Mesenchymal stem cell (in vitro differentiated cells and primary cell): ENCODE measurements around the gene HEXIM1.

ENCODE experiments used
- DNase-seq: peaks from one replicate; pipeline ENCODE4 v3.0.0-alpha.2; 2013
- H2AFZ ChIP-seq: one replicate; pipeline ENCODE4 v1.6.1; 2013; ENCODE audit warnings: low read depth, mild to moderate bottlenecking, control low read depth, inconsistent platforms, low read length, moderate library complexity
- H2AK5ac ChIP-seq: 2 replicates; pipeline ENCODE4 v1.6.1; 2013; ENCODE audit warnings: low read length, moderate library complexity, mild to moderate bottlenecking, inconsistent platforms; ENCODE audit not compliant: severe bottlenecking
- H2BK120ac ChIP-seq: one replicate; pipeline ENCODE4 v1.6.1; 2013; ENCODE audit warnings: low read depth, mild to moderate bottlenecking, inconsistent platforms, low read length, moderate library complexity
- H2BK12ac ChIP-seq, 2 experiments: one replicate each; pipeline ENCODE4 v1.6.1; 2013; ENCODE audit warnings: inconsistent platforms in 2 of 2, low read length in 2 of 2, mild to moderate bottlenecking in 2 of 2, moderate library complexity in 2 of 2, control low read depth in 1 of 2
- H2BK15ac ChIP-seq: one replicate; pipeline ENCODE4 v1.6.1; 2013; ENCODE audit warnings: mild to moderate bottlenecking, low read depth, inconsistent platforms; ENCODE audit not compliant: poor library complexity, severe bottlenecking
- H2BK5ac ChIP-seq: 2 replicates; pipeline ENCODE4 v1.6.1; 2013; ENCODE audit warnings: low read depth, mild to moderate bottlenecking, low read length, control low read depth, inconsistent platforms; ENCODE audit not compliant: poor library complexity, severe bottlenecking
- H3K14ac ChIP-seq, 2 experiments: one replicate each; pipeline ENCODE4 v1.6.1; 2013; ENCODE audit warnings: inconsistent platforms in 2 of 2, low read length in 2 of 2, control low read depth in 1 of 2, mild to moderate bottlenecking in 1 of 2, moderate library complexity in 1 of 2
- H3K18ac ChIP-seq, 2 experiments: one replicate each; pipeline ENCODE4 v1.6.1; 2013; ENCODE audit warnings: inconsistent platforms in 2 of 2, low read length in 2 of 2, control low read depth in 1 of 2, low read depth in 1 of 2, mild to moderate bottlenecking in 1 of 2
- H3K23ac ChIP-seq, 2 experiments: one replicate each; pipeline ENCODE4 v1.6.1; 2013; ENCODE audit warnings: inconsistent platforms in 2 of 2, low read length in 2 of 2, mild to moderate bottlenecking in 2 of 2, moderate library complexity in 2 of 2, control low read depth in 1 of 2
- H3K27ac ChIP-seq: 2 replicates; pipeline ENCODE4 v1.5.1; 2013; ENCODE audit warnings: mild to moderate bottlenecking, moderate library complexity, low read length, control low read depth, inconsistent platforms; ENCODE audit not compliant: poor library complexity, severe bottlenecking
- H3K27me3 ChIP-seq, 2 experiments: 2 replicates each; pipeline versions ENCODE4 v1.6.1 to v1.7.0; 2013; ENCODE audit warnings: low read length in 2 of 2, mild to moderate bottlenecking in 2 of 2, moderate library complexity in 2 of 2, control low read depth in 1 of 2, inconsistent platforms in 1 of 2; ENCODE audit not compliant: control insufficient read depth in 1 of 2, insufficient read depth in 1 of 2
- H3K36me3 ChIP-seq, 2 experiments: 2 replicates each; pipeline versions ENCODE4 v1.6.1 to v1.7.0; 2013; ENCODE audit warnings: low read length in 2 of 2, control low read depth in 1 of 2, inconsistent platforms in 1 of 2, low read depth in 1 of 2, mild to moderate bottlenecking in 1 of 2; ENCODE audit not compliant: insufficient read depth in 2 of 2, control insufficient read depth in 1 of 2
- H3K4ac ChIP-seq, 2 experiments: one replicate each; pipeline ENCODE4 v1.6.1; 2013; ENCODE audit warnings: inconsistent platforms in 2 of 2, low read length in 2 of 2, mild to moderate bottlenecking in 2 of 2, moderate library complexity in 2 of 2, control low read depth in 1 of 2, low read depth in 1 of 2
- H3K4me1 ChIP-seq: 2 replicates; pipeline ENCODE4 v1.6.1; 2013; ENCODE audit warnings: low read depth, low read length, control low read depth; ENCODE audit not compliant: control insufficient read depth, insufficient read depth
- H3K4me2 ChIP-seq: 2 replicates; pipeline ENCODE4 v1.6.1; 2013; ENCODE audit warnings: low read length, mild to moderate bottlenecking, inconsistent platforms; ENCODE audit not compliant: poor library complexity, severe bottlenecking
- H3K4me3 ChIP-seq, 2 experiments: 2 replicates each; pipeline versions ENCODE4 v1.5.1 to v1.7.0; 2013; ENCODE audit warnings: low read length in 2 of 2, mild to moderate bottlenecking in 2 of 2, control low read depth in 1 of 2, low read depth in 1 of 2; ENCODE audit not compliant: insufficient read depth in 1 of 2
- H3K79me1 ChIP-seq: replicated peaks from 2 replicates; pipeline ENCODE4 v1.6.1; 2013; ENCODE audit warnings: mild to moderate bottlenecking, control low read depth, low read length, inconsistent platforms; ENCODE audit not compliant: poor library complexity, severe bottlenecking
- H3K9ac ChIP-seq: 2 replicates; pipeline ENCODE4 v1.7.0; 2013; ENCODE audit warnings: mild to moderate bottlenecking, low read length, moderate library complexity
- H3K9me3 ChIP-seq: 2 replicates; pipeline ENCODE4 v1.7.0; 2013; ENCODE audit warnings: mild to moderate bottlenecking, low read length; ENCODE audit not compliant: control insufficient read depth
- H4K8ac ChIP-seq: one replicate; pipeline ENCODE4 v1.6.1; 2013; ENCODE audit warnings: inconsistent platforms, mild to moderate bottlenecking, low read length, moderate library complexity
- H4K91ac ChIP-seq: one replicate; pipeline ENCODE4 v1.6.1; 2013; ENCODE audit warnings: mild to moderate bottlenecking, low read length, inconsistent platforms
- WGBS: methylation state at CpG from one replicate; pipeline ENCODE4 v1.1.7; 2013; ENCODE audit warnings: mixed read lengths; 5-methylcytosine and 5-hydroxymethylcytosine counted together

Gene HEXIM1

DNA sequence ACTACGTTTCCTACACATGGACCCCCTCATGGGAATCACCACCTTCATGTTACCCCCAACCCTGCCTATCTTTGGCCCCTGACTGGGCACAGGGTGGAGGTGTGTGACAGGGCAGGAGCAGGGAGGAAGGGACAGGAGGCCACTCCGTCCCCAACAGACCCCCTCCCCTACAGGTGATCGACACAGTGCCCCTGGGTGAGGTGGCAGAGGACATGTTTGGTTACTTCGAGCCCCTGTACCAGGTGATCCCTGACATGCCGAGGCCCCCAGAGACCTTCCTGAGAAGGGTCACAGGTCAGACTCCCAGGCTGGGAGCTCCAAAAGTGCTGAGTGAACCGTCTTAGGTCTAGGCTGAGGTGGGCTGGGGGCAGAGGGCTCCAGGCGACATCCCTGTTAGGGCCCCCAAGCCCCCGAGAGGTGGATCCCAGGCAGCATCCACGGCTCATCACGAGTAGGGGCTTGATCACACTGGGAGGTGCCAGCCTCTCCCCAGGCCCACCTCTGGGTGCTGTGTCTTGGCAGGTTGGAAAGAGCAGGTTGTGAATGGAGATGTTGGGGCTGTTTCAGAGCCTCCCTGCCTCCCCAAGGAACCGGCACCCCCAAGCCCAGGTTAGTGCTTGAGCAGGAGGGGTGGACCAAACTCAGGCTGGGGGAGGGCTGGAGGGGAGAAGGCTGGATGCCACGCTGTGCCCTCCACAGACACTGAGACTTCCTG, 11.3 kb upstream of the HEXIM1 start:
- Histone ChIP-seq H3K9me3 (no peaks in the 10 kb centered on the region), H3K14ac (no peak overlapping the region), H3K9ac (peak overlapping the region; percentile 87), H3K4me2 (no peak overlapping the region), H3K27me3 (no peaks in the 10 kb centered on the region), H3K4me3 (peak overlapping the region in 1 of 2 experiments; percentile 94), H3K4me1 (peaks cover 18% of the 10 kb centered on the region), H4K8ac (no peak overlapping the region), H3K79me1 (peaks cover 13% of the 10 kb centered on the region), H2BK12ac (no peak overlapping the region), H4K91ac (no peak overlapping the region), H2AFZ (no peak overlapping the region), H2BK5ac (no peak overlapping the region), H3K4ac (no peak overlapping the region), H2AK5ac (no peak overlapping the region), H3K18ac (no peak overlapping the region), H2BK120ac (no peak overlapping the region), H3K36me3 (peaks cover 0 to 3% of the 10 kb centered on the region in 2 experiments), H3K27ac (no peak overlapping the region), H2BK15ac (no peak overlapping the region), H3K23ac (no peak overlapping the region)
- DNase-seq, result no peak
- 89% methylated on average over 9 of the region's 12 CpGs for WGBS

GRCh38 chr17:45137561-45138305, 10.5 kb upstream of the HEXIM1 start:
- Histone ChIP-seq H3K79me1 (peaks cover 13% of the 10 kb centered on the region), H3K27ac (no peak overlapping the region), H3K4me2 (no peak overlapping the region), H3K4ac (no peak overlapping the region), H3K9ac (no peak overlapping the region), H3K9me3 (no peaks in the 10 kb centered on the region), H4K91ac (no peak overlapping the region), H3K27me3 (no peaks in the 10 kb centered on the region), H3K4me3 (no peak overlapping the region), H3K23ac (no peak overlapping the region), H2AFZ (no peak overlapping the region), H3K4me1 (peaks cover 17% of the 10 kb centered on the region), H2BK120ac (no peak overlapping the region), H4K8ac (no peak overlapping the region), H3K14ac (no peak overlapping the region), H2BK15ac (no peak overlapping the region), H2BK5ac (no peak overlapping the region), H3K18ac (no peak overlapping the region), H2BK12ac (no peak overlapping the region), H3K36me3 (peaks cover 0 to 3% of the 10 kb centered on the region in 2 experiments), H2AK5ac (no peak overlapping the region)
- 92% methylated on average over 10 of the region's 11 CpGs for WGBS
- DNase-seq, result no peak

GRCh38 chr17:45138911-45139532, 9.3 kb upstream of the HEXIM1 start:
- no peak overlapping the region for H2AFZ ChIP-seq
- no peak overlapping the region for H4K91ac ChIP-seq
- H3K9ac ChIP-seq, result no peak overlapping the region
- no peaks in the 10 kb centered on the region for H3K9me3 ChIP-seq
- no peaks in the 10 kb centered on the region for H3K27me3 ChIP-seq
- H2AK5ac ChIP-seq, result no peak overlapping the region
- H2BK15ac ChIP-seq, result no peak overlapping the region
- H3K18ac ChIP-seq, result no peak overlapping the region
- no peak overlapping the region for H3K23ac ChIP-seq
- peaks cover 11% of the 10 kb centered on the region for H3K79me1 ChIP-seq
- peaks cover 22% of the 10 kb centered on the region for H3K4me1 ChIP-seq
- H2BK120ac ChIP-seq, result no peak overlapping the region
- H2BK5ac ChIP-seq, result no peak overlapping the region
- H2BK12ac ChIP-seq, result no peak overlapping the region
- H3K27ac ChIP-seq, result no peak overlapping the region
- WGBS, result 77% methylated on average over 11 of the region's 14 CpGs
- H3K14ac ChIP-seq, result no peak overlapping the region
- no peak for DNase-seq
- peaks cover 0 to 3% of the 10 kb centered on the region in 2 experiments for H3K36me3 ChIP-seq
- H3K4me3 ChIP-seq, result no peak overlapping the region
- no peak overlapping the region for H3K4ac ChIP-seq
- H3K4me2 ChIP-seq, result no peak overlapping the region
- H4K8ac ChIP-seq, result no peak overlapping the region

GRCh38 chr17:45139533-45139920, 8.7 kb upstream of the HEXIM1 start:
- WGBS, result over 99% methylated on average over 4 of the region's 4 CpGs
- H2BK120ac ChIP-seq, result no peak overlapping the region
- H4K91ac ChIP-seq, result no peak overlapping the region
- H3K4ac ChIP-seq, result no peak overlapping the region
- H3K9ac ChIP-seq, result no peak overlapping the region
- no peak overlapping the region for H3K18ac ChIP-seq
- no peak overlapping the region for H3K14ac ChIP-seq
- no peak overlapping the region for H4K8ac ChIP-seq
- H2BK12ac ChIP-seq, result no peak overlapping the region
- H2BK5ac ChIP-seq, result no peak overlapping the region
- H3K4me2 ChIP-seq, result no peak overlapping the region
- no peak overlapping the region for H3K23ac ChIP-seq
- no peak overlapping the region for H3K27ac ChIP-seq
- no peaks in the 10 kb centered on the region for H3K9me3 ChIP-seq
- no peak for DNase-seq
- no peaks in the 10 kb centered on the region for H3K27me3 ChIP-seq
- peaks cover 0 to 6% of the 10 kb centered on the region in 2 experiments for H3K36me3 ChIP-seq
- H2AK5ac ChIP-seq, result no peak overlapping the region
- peaks cover 14% of the 10 kb centered on the region for H3K79me1 ChIP-seq
- no peak overlapping the region for H3K4me3 ChIP-seq
- peaks cover 27% of the 10 kb centered on the region for H3K4me1 ChIP-seq
- H2BK15ac ChIP-seq, result no peak overlapping the region
- H2AFZ ChIP-seq, result no peak overlapping the region
